Trophoblast cell (in vitro differentiated cells and primary cell): Measurements from ENCODE around the gene ZFYVE28.

Source experiments
- DNase-seq, 2 donors: peaks; one replicate each; pipeline ENCODE4 v3.0.0-alpha.2; 2016
- H2AFZ ChIP-seq: 2 replicates; pipeline ENCODE4 v1.6.1; 2013; ENCODE audit warnings: low read length, moderate library complexity, mild to moderate bottlenecking; ENCODE audit not compliant: insufficient read depth, poor library complexity
- H2AK5ac ChIP-seq: 2 replicates; pipeline ENCODE4 v1.6.1; 2013; ENCODE audit warnings: mild to moderate bottlenecking, low read length
- H2BK120ac ChIP-seq: 2 replicates; pipeline ENCODE4 v1.6.1; 2013; ENCODE audit warnings: low read length, mild to moderate bottlenecking, moderate library complexity; ENCODE audit not compliant: insufficient read depth, poor library complexity
- H2BK12ac ChIP-seq: 2 replicates; pipeline ENCODE4 v1.6.1; 2013; ENCODE audit warnings: mild to moderate bottlenecking, low read length, moderate library complexity
- H2BK5ac ChIP-seq: 2 replicates; pipeline ENCODE4 v1.6.1; 2013; ENCODE audit warnings: low read length, low read depth, moderate library complexity, mild to moderate bottlenecking; ENCODE audit not compliant: poor library complexity
- H3K14ac ChIP-seq: 2 replicates; pipeline ENCODE4 v1.6.1; 2013; ENCODE audit warnings: mild to moderate bottlenecking, low read length
- H3K18ac ChIP-seq: 2 replicates; pipeline ENCODE4 v1.6.1; 2013; ENCODE audit warnings: mild to moderate bottlenecking, low read length
- H3K23ac ChIP-seq: 2 replicates; pipeline ENCODE4 v1.6.1; 2013; ENCODE audit warnings: low read length
- H3K27ac ChIP-seq: 2 replicates; pipeline ENCODE4 v1.5.1; 2013; ENCODE audit warnings: low read depth, mild to moderate bottlenecking, inconsistent platforms, low read length, moderate library complexity
- H3K27me3 ChIP-seq: 2 replicates; pipeline ENCODE4 v1.6.1; 2013; ENCODE audit warnings: inconsistent platforms, mild to moderate bottlenecking, low read length, moderate library complexity; ENCODE audit not compliant: insufficient read depth
- H3K36me3 ChIP-seq, 2 experiments: 1 replicate in 1 of 2; 2 replicates in 1 of 2; pipeline ENCODE4 v1.6.1; 2013; ENCODE audit warnings: low read length in 2 of 2, mild to moderate bottlenecking in 2 of 2, moderate library complexity in 1 of 2; ENCODE audit not compliant: insufficient read depth in 2 of 2, control insufficient read depth in 1 of 2
- H3K4ac ChIP-seq: 2 replicates; pipeline ENCODE4 v1.6.1; 2013; ENCODE audit warnings: low read depth, mild to moderate bottlenecking, low read length, moderate library complexity
- H3K4me1 ChIP-seq, 2 experiments: 1 replicate in 1 of 2; 2 replicates in 1 of 2; pipeline ENCODE4 v1.6.1; 2013; ENCODE audit warnings: low read length in 2 of 2, mild to moderate bottlenecking in 2 of 2, moderate library complexity in 1 of 2; ENCODE audit not compliant: insufficient read depth in 2 of 2, control insufficient read depth in 1 of 2
- H3K4me2 ChIP-seq: 2 replicates; pipeline ENCODE4 v1.6.1; 2013; ENCODE audit warnings: inconsistent platforms, mild to moderate bottlenecking, low read length, moderate library complexity
- H3K4me3 ChIP-seq: 2 replicates; pipeline ENCODE4 v1.5.1; 2013; ENCODE audit warnings: mild to moderate bottlenecking, low read depth, low read length, inconsistent platforms
- H3K79me1 ChIP-seq: one replicate; pipeline ENCODE4 v1.6.1; 2013; ENCODE audit warnings: low read length
- H3K79me2 ChIP-seq: 2 replicates; pipeline ENCODE4 v1.6.1; 2013; ENCODE audit warnings: low read length, mild to moderate bottlenecking; ENCODE audit not compliant: control insufficient read depth, insufficient read depth, poor library complexity
- H3K9ac ChIP-seq: 2 replicates; pipeline ENCODE4 v1.6.1; 2013; ENCODE audit warnings: mild to moderate bottlenecking, low read length
- H3K9me3 ChIP-seq: 2 replicates; pipeline ENCODE4 v1.6.1; 2013; ENCODE audit warnings: low read depth, mild to moderate bottlenecking, control low read depth, inconsistent platforms, low read length; ENCODE audit not compliant: insufficient read depth
- H4K12ac ChIP-seq: 2 replicates; pipeline ENCODE4 v1.6.1; 2013; ENCODE audit warnings: low read depth, mild to moderate bottlenecking, low read length, moderate library complexity
- H4K8ac ChIP-seq: 2 replicates; pipeline ENCODE4 v1.6.1; 2013; ENCODE audit warnings: low read depth, mild to moderate bottlenecking, low read length, moderate library complexity
- H4K91ac ChIP-seq: one replicate; pipeline ENCODE4 v1.6.1; 2013; ENCODE audit warnings: low read depth, mild to moderate bottlenecking, low read length, moderate library complexity
- WGBS: extraction: QIAGEN DNeasy Blood & Tissue Kit; methylation state at CpG from one replicate; pipeline ENCODE4 v1.1.7; 2013; ENCODE audit warnings: missing lambda C conversion rate; ENCODE audit not compliant: insufficient read length, insufficient coverage; ENCODE audit errors: extremely low coverage; 5-methylcytosine and 5-hydroxymethylcytosine counted together

ZFYVE28 gene

GRCh38 chr4:2415881-2416563 lies 2.4 kb downstream of the ZFYVE28 start:
- Histone ChIP-seq H3K4me3 (no peak overlapping the region), H2AK5ac (no peak overlapping the region), H3K23ac (no peak overlapping the region), H3K4ac (no peak overlapping the region), H3K4me1 (peaks cover 9 to 18% of the 10 kb centered on the region in 2 experiments), H2BK120ac (no peak overlapping the region), H3K27ac (no peak overlapping the region), H3K36me3 (no peaks in the 10 kb centered on the region), H4K8ac (no peak overlapping the region), H3K79me1 (no peaks in the 10 kb centered on the region), H3K27me3 (peaks cover 46% of the 10 kb centered on the region), H4K91ac (no peak overlapping the region), H3K4me2 (peak overlapping the region; percentile 46), H3K14ac (no peak overlapping the region), H2BK12ac (no peak overlapping the region), H3K79me2 (no peaks in the 10 kb centered on the region), H3K9ac (no peak overlapping the region), H3K18ac (no peak overlapping the region), H4K12ac (no peak overlapping the region), H2BK5ac (no peak overlapping the region), H3K9me3 (peaks cover 3% of the 10 kb centered on the region), H2AFZ (no peak overlapping the region)
- no CpG with 5 or more reads among the region's 17 CpGs for WGBS
- DNase-seq: no peak

DNA sequence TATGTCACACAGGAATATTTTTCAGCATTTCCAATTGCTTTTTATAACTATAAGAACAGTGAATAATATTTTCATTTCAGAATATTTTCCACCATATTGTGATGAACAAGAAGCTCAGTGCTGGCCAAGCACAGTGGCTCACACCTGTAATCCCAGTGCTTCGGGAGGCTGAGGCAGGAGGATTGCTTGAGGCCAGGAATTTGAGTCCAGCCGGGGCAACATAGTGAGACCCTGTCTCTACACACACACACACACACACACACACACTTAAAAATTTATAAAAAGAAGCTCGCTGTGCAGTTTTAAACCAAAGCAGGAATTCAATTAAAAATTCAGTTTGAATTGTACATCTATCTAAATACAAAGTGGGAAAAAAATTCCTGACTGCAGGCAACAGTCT lies 3.2 kb downstream of the ZFYVE28 start:
- Histone ChIP-seq H4K91ac (no peak overlapping the region), H2AFZ (no peak overlapping the region), H4K12ac (no peak overlapping the region), H3K14ac (no peak overlapping the region), H2BK12ac (no peak overlapping the region), H4K8ac (no peak overlapping the region), H3K4ac (no peak overlapping the region), H3K27me3 (peaks cover 40% of the 10 kb centered on the region), H3K18ac (no peak overlapping the region), H3K9ac (no peak overlapping the region), H3K27ac (no peak overlapping the region), H2BK120ac (no peak overlapping the region), H3K36me3 (no peaks in the 10 kb centered on the region), H3K4me2 (no peak overlapping the region), H3K4me1 (peaks cover 9 to 18% of the 10 kb centered on the region in 2 experiments), H3K4me3 (no peak overlapping the region), H3K79me1 (no peaks in the 10 kb centered on the region), H2BK5ac (no peak overlapping the region), H3K23ac (no peak overlapping the region), H3K79me2 (no peaks in the 10 kb centered on the region), H2AK5ac (no peak overlapping the region), H3K9me3 (peaks cover 3% of the 10 kb centered on the region)
- WGBS: no CpG with 5 or more reads among the region's 3 CpGs
- no peak for DNase-seq

- WGBS: no CpG with 5 or more reads among the region's 14 CpGs
- Histone ChIP-seq H3K79me2 (no peaks in the 10 kb centered on the region), H3K4me2 (no peak overlapping the region), H3K4ac (no peak overlapping the region), H3K23ac (no peak overlapping the region), H3K9ac (no peak overlapping the region), H3K4me1 (peaks cover 9 to 15% of the 10 kb centered on the region in 2 experiments), H4K91ac (no peak overlapping the region), H2AFZ (no peak overlapping the region), H2BK12ac (no peak overlapping the region), H4K8ac (no peak overlapping the region), H2AK5ac (no peak overlapping the region), H2BK5ac (no peak overlapping the region), H3K9me3 (peaks cover 4% of the 10 kb centered on the region), H3K18ac (no peak overlapping the region), H3K79me1 (no peaks in the 10 kb centered on the region), H2BK120ac (no peak overlapping the region), H3K14ac (no peak overlapping the region), H4K12ac (no peak overlapping the region), H3K36me3 (no peaks in the 10 kb centered on the region), H3K27me3 (peaks cover 31% of the 10 kb centered on the region), H3K4me3 (no peak overlapping the region), H3K27ac (no peak overlapping the region)
- DNase-seq: no peak
These were observed 4.4 kb downstream of the ZFYVE28 start for GRCh38 chr4:2413821-2414610.

DNA sequence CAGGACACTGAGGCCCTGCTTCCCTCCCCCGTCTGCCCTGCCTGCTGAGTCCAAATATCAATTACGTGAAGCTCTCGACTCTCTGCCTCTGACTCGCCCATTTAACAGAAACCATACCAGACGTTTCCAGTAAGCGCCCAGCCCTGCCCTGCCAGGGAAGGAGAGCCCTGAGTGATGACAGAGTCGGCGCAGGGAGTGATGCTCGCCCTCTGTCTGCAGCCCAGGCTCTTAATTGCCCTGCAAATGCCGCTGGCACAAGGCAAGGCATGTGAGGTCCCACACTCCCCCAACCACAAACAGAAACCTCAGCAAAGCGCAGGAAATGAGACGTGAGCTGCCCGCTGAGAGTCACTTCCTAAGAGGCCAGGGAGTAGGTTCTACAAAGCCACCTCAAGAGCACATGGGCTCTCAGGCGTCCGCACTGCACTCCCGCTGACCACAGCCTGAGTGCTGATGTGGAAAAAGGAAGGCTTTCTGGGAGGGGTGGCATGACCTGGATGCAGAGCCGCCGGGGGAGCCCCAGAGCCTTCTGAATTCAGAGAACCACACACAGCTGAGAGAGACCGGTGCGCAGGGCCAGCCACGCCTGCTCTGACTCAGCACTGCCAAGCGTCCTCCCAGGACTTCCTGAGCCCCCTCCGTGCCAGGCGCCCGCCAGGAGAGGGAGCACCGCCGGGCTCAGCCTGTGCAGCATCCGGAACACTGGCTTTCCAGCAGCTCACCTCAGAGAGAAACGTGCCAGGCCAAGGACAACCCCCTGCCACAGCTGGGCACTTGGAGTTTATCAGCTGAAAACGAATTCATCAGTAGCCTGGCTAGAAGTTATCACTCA lies 5.3 kb downstream of the ZFYVE28 start:
- no peak overlapping the region for H2AK5ac ChIP-seq
- peaks cover 7 to 13% of the 10 kb centered on the region in 2 experiments for H3K4me1 ChIP-seq
- H3K9ac ChIP-seq: no peak overlapping the region
- no peaks in the 10 kb centered on the region for H3K36me3 ChIP-seq
- no peak overlapping the region for H4K91ac ChIP-seq
- H2BK120ac ChIP-seq: no peak overlapping the region
- H2BK5ac ChIP-seq: no peak overlapping the region
- no peak overlapping the region for H3K27ac ChIP-seq
- H2BK12ac ChIP-seq: no peak overlapping the region
- H3K79me1 ChIP-seq: no peaks in the 10 kb centered on the region
- H3K23ac ChIP-seq: no peak overlapping the region
- peak; percentile 45 to 50 for DNase-seq
- no peak overlapping the region for H2AFZ ChIP-seq
- H4K8ac ChIP-seq: no peak overlapping the region
- H3K9me3 ChIP-seq: peaks cover 5% of the 10 kb centered on the region
- no peak overlapping the region for H4K12ac ChIP-seq
- no peak overlapping the region for H3K14ac ChIP-seq
- H3K79me2 ChIP-seq: no peaks in the 10 kb centered on the region
- H3K4ac ChIP-seq: no peak overlapping the region
- peaks cover 28% of the 10 kb centered on the region for H3K27me3 ChIP-seq
- no peak overlapping the region for H3K4me3 ChIP-seq
- peak overlapping the region; percentile 13 for H3K4me2 ChIP-seq
- no peak overlapping the region for H3K18ac ChIP-seq
- no CpG with 5 or more reads among the region's 30 CpGs for WGBS
